Heart left ventricle (tissue), 16 donors: Measurements from ENCODE around the gene ARID3B. TPM values are rescaled to one million over a fixed set of nuclear protein-coding genes. Genes with fewer than 3 reads are reported as not detected.
"Not testable (repeated sequence)": the region's sequence is repeated elsewhere in the genome, so short reads cannot be mapped to it uniquely, and the experiment has no call there.

Source experiments
- ATAC-seq, 4 donors: fragments of 200-7000 bp; cut with Tn5 transposase; one replicate each; pipeline ENCODE4 v1.9.1; 2020 to 2022; ENCODE audit warnings: moderate library complexity in 4 of 4, mild to moderate bottlenecking in 3 of 4, moderate number of reproducible peaks in 1 of 4
- DNase-seq, 5 donors: peaks; one replicate each; pipeline ENCODE4 v3.0.0-alpha.2; 2020
- H3K27ac ChIP-seq, 12 donors: fragments of 200-600 bp; sonication (generic) in 4 of 12; one replicate each; pipeline versions ENCODE4 v1.5.0 to v1.8.0; 2016 to 2022; ENCODE audit warnings: mild to moderate bottlenecking in 2 of 12
- H3K27me3 ChIP-seq, 9 donors: fragments of 200-600 bp; sonication (generic) in 2 of 9; one replicate each; pipeline versions ENCODE4 v1.5.1 to v1.8.0; 2016 to 2022; ENCODE audit warnings: mild to moderate bottlenecking in 3 of 9
- H3K36me3 ChIP-seq, 9 donors: fragments of 200-600 bp; sonication (generic) in 2 of 9; one replicate each; pipeline versions ENCODE4 v1.5.0 to v1.8.0; 2018 to 2022; ENCODE audit warnings: mild to moderate bottlenecking in 2 of 9
- H3K4me1 ChIP-seq, 12 donors: fragments of 200-600 bp; sonication (generic) in 4 of 12; one replicate each; pipeline versions ENCODE4 v1.5.0 to v1.8.0; 2016 to 2022; ENCODE audit warnings: mild to moderate bottlenecking in 3 of 12
- H3K4me3 ChIP-seq, 12 donors: fragments of 200-600 bp; sonication (generic) in 4 of 12; one replicate each; pipeline versions ENCODE4 v1.5.0 to v1.8.0; 2017 to 2022; ENCODE audit warnings: mild to moderate bottlenecking in 9 of 12, moderate library complexity in 4 of 12
- H3K9me3 ChIP-seq, 12 donors: fragments of 200-600 bp; sonication (generic) in 4 of 12; one replicate each; pipeline versions ENCODE4 v1.5.0 to v1.8.0; 2016 to 2022; ENCODE audit warnings: mild to moderate bottlenecking in 1 of 12
- CTCF ChIP-seq, 12 donors: fragments of 200-600 bp; sonication (generic) in 4 of 12; IDR thresholded peaks; one replicate each; pipeline versions ENCODE4 v1.5.0 to v1.8.0; 2018 to 2022; ENCODE audit warnings: antibody characterized with exemption in 12 of 12, mild to moderate bottlenecking in 5 of 12
- POLR2A ChIP-seq, 2 donors: fragments of 450-650 bp; IDR thresholded peaks; one replicate each; pipeline ENCODE4 v1.6.1; 2017; ENCODE audit warnings: antibody characterized with exemption in 2 of 2, mild to moderate bottlenecking in 2 of 2, moderate library complexity in 2 of 2
- WGBS, 4 donors: extraction: QIAGEN DNeasy Blood & Tissue Kit in 2 of 4; methylation state at CpG; one replicate each; pipeline versions ENCODE4 v1.1.5 to v1.1.7; 2013 to 2018; 5-methylcytosine and 5-hydroxymethylcytosine counted together
- intact Hi-C, 10 donors: fragments of 100-400 bp; cut with DNase I; formaldehyde crosslinking; loops; one replicate each; pipeline versions ENCODE4 v1.11.1 to v1.14.2; 2022
- polyA plus RNA-seq, 2 donors: library from polyadenylated mRNA; stranded (reverse); fragments of 200-250 nt; gene quantifications; one replicate each; pipeline ENCODE4 v1.2.3, GENCODE V29; 2013
- total RNA-seq, 9 donors: library from RNA; depleted of rRNA in 2 of 9; stranded (reverse); fragments of >200 nt in 2 of 9; fragmentation: NEBNext Ultra II Directional in 3 of 9; extraction: Animal tissue kit (Norgen Biotek cat#: 25700) in 3 of 9; gene quantifications; one replicate each; pipeline versions ENCODE4 v1.1.0 to v1.2.4, GENCODE V29; 2016 to 2023
- donor health status: ischemic (EF 13 %, LVEDD 7.1; RV severe dilation, severe dysfunction).
- donor health status: healthy with polysubstance abuse.
- donor health status: DM: no; HTN: yes; CAD: no.
- donor health status: DM: no; HTN: no; CAD: no.
- donor health status: ischemic (EF 25% LVEDD 6.9; RV normal size, moderate dysfunction).
- donor health status: ischemic (EF 25% LVEDD 5.7; RV mildly dilated, moderate dysfunction).
- donor health status: healthy.
- donor health status: DM: yes; HTN: yes; CAD: no.
- donor health status: ischemic (EF 35%, LVEDD 5.7; RV mildly dilated, moderate dysfunction).
- donor health status: nonischemic (EF 11% LVEDD 7.7; RV severe dilation, severe dysfunction).
- donor health status: DM: yes; HTN: yes; CAD: no.
- donor health status: PGD.
- donor health status: ischemic (EF 29% LVEDD 5.4; RV normal size, mild dysfunction).
- donor health status: nonischemic (EF 23%, LVEDD 6.1; RV moderate dilation, normal function).

Gene ARID3B
- total and polyA plus RNA-seq, 11 donors: 1.3 to 4.3 (median 2.1) TPM

DNA sequence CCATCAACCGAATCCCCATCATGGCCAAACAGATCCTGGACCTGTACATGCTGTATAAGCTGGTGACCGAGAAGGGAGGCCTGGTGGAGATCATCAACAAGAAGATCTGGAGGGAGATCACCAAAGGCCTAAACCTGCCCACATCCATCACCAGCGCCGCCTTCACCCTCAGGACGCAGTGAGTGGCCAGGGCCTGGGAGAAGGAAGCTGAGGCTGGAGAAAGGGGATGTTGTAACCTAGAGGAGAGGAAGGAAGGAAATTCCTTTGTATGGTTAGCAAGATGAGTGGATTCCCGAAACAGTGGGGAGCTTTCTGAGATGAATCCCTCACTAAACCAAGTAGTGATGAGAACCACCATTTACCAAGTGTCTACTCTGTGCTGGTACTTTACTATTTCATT is 48.8 kb downstream of the ARID3B start:
- intact Hi-C loops: no loop called here
- Histone ChIP-seq H3K27ac (no peak overlapping the region), H3K27me3 (no peaks in the 10 kb centered on the region), H3K9me3 (no peaks in the 10 kb centered on the region), H3K4me1 (peaks cover 0 to 24% (median 6%) of the 10 kb centered on the region in 12 donors), H3K36me3 (peaks cover 0 to 42% (median 35%) of the 10 kb centered on the region in 9 donors), H3K4me3 (no peak overlapping the region)
- DNase-seq (no peak), ATAC-seq (no peak)
- WGBS, 4 donors: 86 to 89% (median 87%) methylated on average over 6 of the region's 6 CpGs
- no peak for TF ChIP-seq POLR2A (IDR thresholded peaks at IDR 0.05)

DNA sequence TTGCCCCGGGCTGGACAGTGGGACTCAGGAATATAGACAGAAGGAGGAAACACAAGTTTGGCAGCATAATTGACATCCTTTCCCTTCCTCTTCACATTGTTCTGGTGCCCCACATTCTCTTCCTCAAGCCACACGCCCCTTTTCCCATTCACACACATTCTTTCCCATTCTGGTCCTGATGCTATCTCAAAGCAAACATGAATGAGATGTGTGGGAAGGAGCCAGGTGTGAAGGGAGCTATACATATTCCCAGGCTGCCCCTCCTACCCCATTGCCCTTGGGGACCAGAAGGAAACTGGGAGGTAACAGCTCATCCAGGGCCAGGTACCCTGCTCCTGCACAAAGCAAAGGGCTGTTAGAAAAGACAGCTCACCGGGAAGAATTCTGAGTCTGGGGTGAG is 51.2 kb downstream of the ARID3B start:
- Histone ChIP-seq H3K27me3 (no peaks in the 10 kb centered on the region), H3K4me1 (peaks cover 0 to 24% (median 5%) of the 10 kb centered on the region in 12 donors), H3K27ac (no peak overlapping the region), H3K4me3 (no peak overlapping the region), H3K9me3 (no peaks in the 10 kb centered on the region), H3K36me3 (peaks cover 0 to 43% (median 35%) of the 10 kb centered on the region in 9 donors)
- ATAC-seq: no peak
- intact Hi-C loops: no loop called here
- DNase-seq: no peak
- 88 to 93% (median 92%) methylated on average over 3 of the region's 3 CpGs for WGBS, 4 donors
- TF ChIP-seq CTCF (IDR thresholded peaks at IDR 0.05): no peak
- no peak for TF ChIP-seq POLR2A (IDR thresholded peaks at IDR 0.05)

DNA sequence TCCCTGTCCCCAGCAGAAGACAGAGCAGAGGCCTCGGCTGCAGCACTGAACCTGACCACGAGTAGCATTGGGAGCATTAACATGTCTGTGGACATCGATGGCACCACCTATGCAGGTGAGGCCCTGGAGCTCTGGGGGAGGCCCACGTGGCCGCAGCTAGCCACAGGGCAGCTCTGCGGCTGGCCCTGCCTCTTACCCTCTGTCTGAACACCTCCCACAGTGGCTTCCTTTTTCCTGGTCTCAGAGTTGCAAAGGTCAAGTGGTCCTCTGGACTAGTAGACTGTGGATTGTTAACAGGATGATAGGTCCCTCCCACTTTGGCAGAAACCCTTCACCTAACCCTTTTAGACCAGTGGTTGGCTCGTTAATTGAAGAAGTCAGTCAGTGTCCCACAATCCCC is 52.1 kb downstream of the ARID3B start:
- Histone ChIP-seq H3K27me3 (no peaks in the 10 kb centered on the region), H3K4me1 (peaks cover 0 to 27% (median 9%) of the 10 kb centered on the region in 12 donors), H3K9me3 (no peaks in the 10 kb centered on the region), H3K4me3 (no peak overlapping the region), H3K27ac (no peak overlapping the region), H3K36me3 (peaks cover 0 to 43% (median 35%) of the 10 kb centered on the region in 9 donors)
- ATAC-seq (no peak), DNase-seq (no peak)
- WGBS, 4 donors: 73 to 87% (median 83%) methylated on average over 6 to 7 of the region's 7 CpGs
- TF ChIP-seq CTCF (IDR thresholded peaks at IDR 0.05): no peak
- intact Hi-C loops: no loop called here

GRCh38 chr15:74594455-74594854 is 53.4 kb downstream of the ARID3B start:
- no peak for TF ChIP-seq CTCF (IDR thresholded peaks at IDR 0.05)
- no peak for TF ChIP-seq POLR2A (IDR thresholded peaks at IDR 0.05)
- Histone ChIP-seq H3K4me1 (peaks cover 0 to 24% (median 11%) of the 10 kb centered on the region in 12 donors), H3K4me3 (no peak overlapping the region), H3K36me3 (peaks cover 0 to 43% (median 35%) of the 10 kb centered on the region in 9 donors), H3K27ac (no peak overlapping the region), H3K9me3 (no peaks in the 10 kb centered on the region), H3K27me3 (no peaks in the 10 kb centered on the region)
- intact Hi-C loops: no loop called here
- DNase-seq (peak in 1 of 5 donors; percentile 42), ATAC-seq (no peak)
- WGBS, 4 donors: 96 to 97% (median 96%) methylated on average over 4 of the region's 4 CpGs

- peaks cover 0 to 41% (median 29%) of the 10 kb centered on the region in 9 donors for H3K36me3 ChIP-seq
- DNase-seq (peak in 1 of 5 donors; percentile 24), ATAC-seq (no peak)
- no peak overlapping the region for H3K4me3 ChIP-seq
- 91 to 96% (median 93%) methylated on average over 5 of the region's 5 CpGs for whole genome bisulfite sequencing, 4 donors
- H3K27me3 ChIP-seq: no peaks in the 10 kb centered on the region
- no peaks in the 10 kb centered on the region for H3K9me3 ChIP-seq
- intact Hi-C loops: loop anchor here in 1 of 10 donors (5.0 kb wide), 1 partner anchor 53 kb away; the partner anchor contains the start of gene ARID3B
- H3K4me1 ChIP-seq: peaks cover 3 to 22% (median 17%) of the 10 kb centered on the region in 12 donors
- TF ChIP-seq CTCF (IDR thresholded peaks at IDR 0.05) (no peak), POLR2A (IDR thresholded peaks at IDR 0.05) (no peak)
- H3K27ac ChIP-seq: no peak overlapping the region
These were observed 54.3 kb downstream of the ARID3B start for GRCh38 chr15:74595271-74595670.

DNA sequence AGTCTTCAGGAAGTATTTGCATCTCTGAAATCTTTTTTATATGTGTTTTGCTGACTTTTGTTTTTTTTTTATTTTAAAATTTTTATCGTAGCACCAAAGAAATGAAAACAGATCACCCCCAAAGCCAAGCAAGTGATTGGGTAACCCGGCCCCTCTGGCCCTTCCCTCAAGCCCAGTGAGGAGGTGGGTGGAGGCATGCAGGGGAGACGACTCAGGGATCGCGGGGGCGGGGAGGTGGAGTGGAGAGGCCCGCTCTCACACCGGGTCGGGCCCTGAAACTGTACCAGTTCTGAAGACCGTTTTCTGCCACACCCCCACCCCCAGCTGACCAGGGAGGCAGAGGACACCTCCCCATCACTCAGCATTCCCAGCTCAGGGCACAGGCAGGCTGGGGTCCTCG is 55.7 kb downstream of the ARID3B start:
- 76 to 82% (median 80%) methylated on average over 10 to 11 of the region's 11 CpGs for WGBS, 4 donors
- peaks cover 0 to 28% (median 15%) of the 10 kb centered on the region in 9 donors for H3K36me3 ChIP-seq
- H3K4me3 ChIP-seq, H3K27ac ChIP-seq, H3K9me3 ChIP-seq, H3K27me3 ChIP-seq, ATAC-seq: not testable (repeated sequence)
- peak in 1 of 5 donors; percentile 35 for DNase-seq
- intact Hi-C loops: loop anchor here in 1 of 10 donors (5.0 kb wide), 1 partner anchor 54 kb away; the partner anchor contains the start of gene ARID3B
- peaks cover 3 to 33% (median 20%) of the 10 kb centered on the region in 12 donors for H3K4me1 ChIP-seq

DNA sequence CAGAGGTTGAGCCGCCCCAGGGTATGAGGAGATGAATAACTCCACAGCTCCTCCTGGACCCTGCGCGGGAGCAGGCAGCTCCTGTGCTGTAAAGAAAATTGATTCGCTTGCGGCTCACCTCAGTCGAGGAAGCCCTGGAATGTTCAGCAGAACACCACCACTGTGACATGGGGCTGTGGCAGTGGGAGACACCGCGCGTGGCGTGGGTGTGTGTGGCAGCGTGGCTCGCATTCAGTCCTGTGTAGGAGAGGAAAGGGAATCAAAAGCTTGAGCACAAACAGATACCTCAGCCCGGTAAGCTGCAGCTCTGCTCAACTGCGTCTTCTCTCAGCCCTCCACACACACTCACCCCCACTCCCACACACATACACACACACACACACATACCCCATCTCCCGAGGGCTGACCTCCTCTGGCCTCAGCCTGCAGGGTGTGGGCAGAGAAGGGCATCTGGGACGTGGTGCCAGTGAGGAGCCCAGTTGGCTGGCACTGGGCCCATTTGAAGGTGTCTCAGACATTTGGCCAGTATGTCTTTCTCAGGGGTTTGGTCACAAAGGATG is 56.2 kb downstream of the ARID3B start:
- peak in 2 of 5 donors; percentile 6 to 21 for DNase-seq
- Histone ChIP-seq H3K36me3 (peaks cover 0 to 23% (median 10%) of the 10 kb centered on the region in 9 donors), H3K27ac (peak overlapping the region in 1 of 12 donors; percentile 93), H3K4me1 (peaks cover 3 to 35% (median 20%) of the 10 kb centered on the region in 12 donors)
- not testable (repeated sequence) for H3K9me3 ChIP-seq, ATAC-seq, H3K4me3 ChIP-seq, H3K27me3 ChIP-seq
- WGBS, 4 donors: 84 to 93% (median 90%) methylated on average over 12 to 16 of the region's 16 CpGs
- intact Hi-C loops: loop anchor here in 1 of 10 donors (5.0 kb wide), 1 partner anchor 55 kb away; the partner anchor contains the start of gene ARID3B
